Lower leg skin (tissue), 4 donors: ENCODE results near the gene PXDN. TPM values are rescaled to one million over a fixed set of nuclear protein-coding genes. Genes with fewer than 3 reads are reported as not detected.

Experiments used
- DNase-seq, 2 donors: peaks; one replicate each; pipeline ENCODE4 v3.0.0-alpha.2; 2019; ENCODE audit warnings: low spot score in 2 of 2
- H3K4me3 ChIP-seq: fragments of 200-600 bp; sonication (generic); 2 replicates; pipeline ENCODE4 v1.5.1; 2017; ENCODE audit warnings: mild to moderate bottlenecking, low read depth; ENCODE audit not compliant: poor library complexity, severe bottlenecking
- POLR2A ChIP-seq, 2 donors: fragments of 450-650 bp; IDR thresholded peaks; one replicate each; pipeline ENCODE4 v1.6.1; 2016 to 2017; ENCODE audit warnings: antibody characterized with exemption in 2 of 2, mild to moderate bottlenecking in 1 of 2, moderate library complexity in 1 of 2
- WGBS, 2 donors: methylation state at CpG; one replicate each; pipeline ENCODE4 v1.1.5; 2018; 5-methylcytosine and 5-hydroxymethylcytosine counted together
- intact Hi-C: fragments of 100-400 bp; cut with DNase I; formaldehyde crosslinking; loops from one replicate; pipeline ENCODE4 v1.15.0; 2023; ENCODE audit warnings: low total_unique reads
- total RNA-seq, 4 donors: library from RNA; depleted of rRNA; stranded (reverse); fragments of >200 nt; gene quantifications; one replicate each; pipeline ENCODE4 v1.1.0, GENCODE V29; 2016
- TF ChIP-seq, protein P1 (sequence below), 3 donors: fragments of 450-650 bp; IDR thresholded peaks; one replicate each; pipeline ENCODE4 v1.5.1; 2016; ENCODE audit warnings: antibody characterized with exemption in 3 of 3, mild to moderate bottlenecking in 3 of 3, moderate library complexity in 2 of 3

Gene PXDN
- total RNA-seq, 4 donors from 2014 or later, result 4.7 to 13.7 (median 7.0) TPM

- TF ChIP-seq, protein P1, sequence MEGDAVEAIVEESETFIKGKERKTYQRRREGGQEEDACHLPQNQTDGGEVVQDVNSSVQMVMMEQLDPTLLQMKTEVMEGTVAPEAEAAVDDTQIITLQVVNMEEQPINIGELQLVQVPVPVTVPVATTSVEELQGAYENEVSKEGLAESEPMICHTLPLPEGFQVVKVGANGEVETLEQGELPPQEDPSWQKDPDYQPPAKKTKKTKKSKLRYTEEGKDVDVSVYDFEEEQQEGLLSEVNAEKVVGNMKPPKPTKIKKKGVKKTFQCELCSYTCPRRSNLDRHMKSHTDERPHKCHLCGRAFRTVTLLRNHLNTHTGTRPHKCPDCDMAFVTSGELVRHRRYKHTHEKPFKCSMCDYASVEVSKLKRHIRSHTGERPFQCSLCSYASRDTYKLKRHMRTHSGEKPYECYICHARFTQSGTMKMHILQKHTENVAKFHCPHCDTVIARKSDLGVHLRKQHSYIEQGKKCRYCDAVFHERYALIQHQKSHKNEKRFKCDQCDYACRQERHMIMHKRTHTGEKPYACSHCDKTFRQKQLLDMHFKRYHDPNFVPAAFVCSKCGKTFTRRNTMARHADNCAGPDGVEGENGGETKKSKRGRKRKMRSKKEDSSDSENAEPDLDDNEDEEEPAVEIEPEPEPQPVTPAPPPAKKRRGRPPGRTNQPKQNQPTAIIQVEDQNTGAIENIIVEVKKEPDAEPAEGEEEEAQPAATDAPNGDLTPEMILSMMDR (IDR thresholded peaks at IDR 0.05), result no peak
- no peak for TF ChIP-seq POLR2A (IDR thresholded peaks at IDR 0.05)
- no peak overlapping the region for H3K4me3 ChIP-seq
- 94 to 95% methylated on average over 9 of the region's 9 CpGs for WGBS, 2 donors
- intact Hi-C loops, result no loop called here
- DNase-seq, result peak in 1 of 2 donors; percentile 17
These were observed 80.2 kb downstream of the PXDN start for GRCh38 chr2:1664076-1664605.

- DNase-seq, result peak in 1 of 2 donors; percentile 71
- no peak overlapping the region for H3K4me3 ChIP-seq
- TF ChIP-seq POLR2A (IDR thresholded peaks at IDR 0.05), result no peak
- TF ChIP-seq, protein P1 (IDR thresholded peaks at IDR 0.05), result no peak
- 91 to 95% methylated on average over 10 to 16 of the region's 16 CpGs for WGBS, 2 donors
- intact Hi-C loops, result no loop called here
These were observed 80.7 kb downstream of the PXDN start for GRCh38 chr2:1663621-1664020.

GRCh38 chr2:1662606-1663180, 81.6 kb downstream of the PXDN start:
- peak in 1 of 2 donors; percentile 79 for DNase-seq
- WGBS, 2 donors, result 94 to 97% methylated on average over 15 to 19 of the region's 19 CpGs
- no peak overlapping the region for H3K4me3 ChIP-seq
- TF ChIP-seq, protein P1 (IDR thresholded peaks at IDR 0.05), result no peak
- TF ChIP-seq POLR2A (IDR thresholded peaks at IDR 0.05), result no peak
- intact Hi-C loops, result no loop called here

DNA sequence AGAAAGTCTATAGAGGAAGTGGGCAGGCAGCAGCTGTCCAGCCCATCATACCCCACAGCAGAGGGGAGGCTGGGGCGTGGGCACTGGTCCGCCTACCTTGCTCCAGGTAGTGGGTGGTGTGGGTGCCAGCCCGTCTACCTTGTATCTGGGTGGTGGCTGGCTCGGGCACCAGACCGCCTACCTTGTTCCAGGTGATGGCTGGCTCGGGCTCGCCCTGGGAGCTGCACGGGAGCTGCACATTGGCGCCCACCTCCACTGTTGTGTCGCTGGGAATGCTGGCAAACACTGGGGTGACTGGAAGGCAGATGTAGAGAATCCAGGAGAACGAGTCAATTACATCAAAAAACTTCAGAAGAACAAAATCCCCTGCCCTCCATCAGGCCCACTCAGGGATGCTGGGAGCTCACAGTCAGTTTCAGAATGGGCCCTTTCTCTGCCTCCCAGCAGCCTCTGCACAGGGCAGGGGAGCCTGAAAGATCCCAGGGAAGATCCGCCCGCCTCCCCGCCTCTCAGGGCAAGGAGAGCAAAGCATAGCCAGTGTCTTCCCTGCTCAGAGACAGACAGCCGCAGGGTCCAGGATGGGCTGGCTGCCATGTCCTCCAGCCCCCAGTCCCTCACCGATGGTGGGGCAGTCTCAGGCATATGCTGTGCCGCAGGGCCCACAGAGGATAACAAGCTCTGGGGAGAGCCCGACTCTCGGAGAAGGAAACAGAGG, 82.3 kb downstream of the PXDN start:
- no peak for TF ChIP-seq POLR2A (IDR thresholded peaks at IDR 0.05)
- TF ChIP-seq, protein P1 (IDR thresholded peaks at IDR 0.05), result no peak
- intact Hi-C loops, result no loop called here
- peak in 1 of 2 donors; percentile 80 for DNase-seq
- H3K4me3 ChIP-seq, result no peak overlapping the region
- 67 to 85% methylated on average over 19 of the region's 19 CpGs for WGBS, 2 donors

DNA sequence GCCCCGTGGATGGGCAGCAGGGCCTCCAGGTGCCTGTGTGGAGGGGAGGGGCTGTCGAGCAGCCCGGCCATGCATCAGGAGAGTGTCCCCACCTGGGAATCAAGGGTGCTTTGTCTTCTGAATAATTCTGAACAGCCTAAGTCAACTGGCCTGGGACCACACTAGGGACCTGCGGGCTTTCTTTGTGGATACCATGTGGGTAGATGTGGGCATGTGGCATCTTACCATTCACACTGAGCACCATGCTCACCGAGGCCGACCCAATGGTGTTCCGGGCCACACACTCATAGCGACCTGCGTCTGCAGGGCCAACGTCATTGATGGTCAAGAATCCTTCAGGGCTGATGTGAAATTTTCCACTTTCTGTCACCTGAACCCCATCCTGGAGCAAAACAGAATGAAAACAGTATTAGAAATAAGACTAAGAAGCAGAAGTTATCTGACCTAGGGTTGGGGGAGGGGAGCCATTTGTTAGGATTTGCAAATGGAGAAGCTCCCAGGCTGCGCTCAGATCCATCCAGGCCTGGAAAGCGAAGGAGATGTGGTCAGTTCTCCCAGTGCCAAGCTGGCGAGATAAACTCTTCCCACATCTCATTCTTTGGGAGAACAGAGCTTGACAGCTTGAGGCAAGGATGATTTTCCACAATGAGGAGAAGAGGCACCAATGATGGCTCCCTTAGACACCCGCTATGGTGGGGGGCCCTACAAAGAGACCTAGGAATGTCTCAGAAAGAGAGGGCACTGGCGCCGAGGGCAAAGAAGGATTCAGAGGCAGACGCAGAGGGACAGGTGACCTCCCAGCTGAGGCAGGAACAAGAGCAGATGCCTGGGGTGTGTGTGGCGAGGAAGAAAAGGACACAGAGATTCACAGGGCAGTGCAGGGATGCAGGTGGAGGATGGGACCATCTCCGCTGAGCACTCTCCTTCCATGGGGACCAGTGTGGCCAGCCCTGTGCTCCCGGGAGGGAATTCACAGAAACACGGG, 83.4 kb downstream of the PXDN start:
- intact Hi-C loops, result no loop called here

More for the DNA sequence above, 83.4 kb downstream of the PXDN start:
- peak in 1 of 2 donors; percentile 69 for DNase-seq
- TF ChIP-seq, protein P1 (IDR thresholded peaks at IDR 0.05), result no peak
- TF ChIP-seq POLR2A (IDR thresholded peaks at IDR 0.05), result no peak
- 93 to 96% methylated on average over 21 of the region's 21 CpGs for WGBS, 2 donors
- H3K4me3 ChIP-seq, result no peak overlapping the region
